ENCODE measurements around the gene AHDC1. TPM values are rescaled to one million over a fixed set of nuclear protein-coding genes. Genes with fewer than 3 reads are reported as not detected.

AHDC1 gene
- total RNA-seq, 1 experiment from 2014 or later = 33.7 TPM

- Histone ChIP-seq H3K9me2 (ENCODE audit: insufficient read depth) (no peaks in the 10 kb centered on the region), H3K27ac (ENCODE audit: low read depth, low read length) (no peak overlapping the region), H3K9me3 (ENCODE audit: control insufficient read depth in 1 of 2, insufficient read depth in 1 of 2, low read depth in 1 of 2, low read length in 2 of 2) (no peaks in the 10 kb centered on the region), H2AFZ (ENCODE audit: low read depth, low read length, poor library complexity, severe bottlenecking) (no peak overlapping the region), H3K9ac (ENCODE audit: low read length) (no peak overlapping the region), H4K20me1 (ENCODE audit: insufficient read depth) (no peaks in the 10 kb centered on the region), H3K27me3 (ENCODE audit: insufficient read depth, low read length) (no peaks in the 10 kb centered on the region), H3K4me1 (ENCODE audit: control insufficient read depth in 1 of 2, insufficient read depth in 2 of 2, low read length in 2 of 2) (peaks cover 0 to 8% of the 10 kb centered on the region in 2 experiments; a peak in 2 of 4 replicates), H3K79me2 (ENCODE audit: insufficient read depth, low read length) (no peaks in the 10 kb centered on the region), H3K36me3 (ENCODE audit: control insufficient read depth in 1 of 2, insufficient read depth in 2 of 2, low read length in 2 of 2) (no peaks in the 10 kb centered on the region), H3K4me3 (replicated peaks in 1 of 2; ENCODE audit: low read depth in 1 of 2, low read length in 2 of 2) (no peak overlapping the region), H3K4me2 (ENCODE audit: low read length) (no peak overlapping the region)
- POLR2A ChIA-PET = no interaction called here
- TF ChIP-seq CBX3 (IDR thresholded peaks at IDR 0.05; ENCODE audit: low read depth) (no peak), ZBTB33 (IDR thresholded peaks at IDR 0.05; ENCODE audit: extremely low read depth, insufficient replicate concordance, low read length) (no peak), SIN3A (IDR thresholded peaks at IDR 0.05; ENCODE audit: low read depth) (no peak), JUND (IDR thresholded peaks at IDR 0.05) (no peak), EGR1 (IDR thresholded peaks at IDR 0.05; ENCODE audit: low read depth) (no peak), TCF7L2 (IDR thresholded peaks at IDR 0.05; ENCODE audit: borderline replicate concordance, extremely low read depth, insufficient read depth, insufficient read length) (no peak), EZH2 (IDR thresholded peaks at IDR 0.05) (no peak), POLR2A (IDR thresholded peaks at IDR 0.05; ENCODE audit: borderline replicate concordance, extremely low read depth, insufficient read depth, insufficient read length) (no peak)
- TF ChIP-seq, protein P1, sequence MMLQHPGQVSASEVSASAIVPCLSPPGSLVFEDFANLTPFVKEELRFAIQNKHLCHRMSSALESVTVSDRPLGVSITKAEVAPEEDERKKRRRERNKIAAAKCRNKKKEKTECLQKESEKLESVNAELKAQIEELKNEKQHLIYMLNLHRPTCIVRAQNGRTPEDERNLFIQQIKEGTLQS (IDR thresholded peaks at IDR 0.05) = no peak
- TF ChIP-seq, protein P2, sequence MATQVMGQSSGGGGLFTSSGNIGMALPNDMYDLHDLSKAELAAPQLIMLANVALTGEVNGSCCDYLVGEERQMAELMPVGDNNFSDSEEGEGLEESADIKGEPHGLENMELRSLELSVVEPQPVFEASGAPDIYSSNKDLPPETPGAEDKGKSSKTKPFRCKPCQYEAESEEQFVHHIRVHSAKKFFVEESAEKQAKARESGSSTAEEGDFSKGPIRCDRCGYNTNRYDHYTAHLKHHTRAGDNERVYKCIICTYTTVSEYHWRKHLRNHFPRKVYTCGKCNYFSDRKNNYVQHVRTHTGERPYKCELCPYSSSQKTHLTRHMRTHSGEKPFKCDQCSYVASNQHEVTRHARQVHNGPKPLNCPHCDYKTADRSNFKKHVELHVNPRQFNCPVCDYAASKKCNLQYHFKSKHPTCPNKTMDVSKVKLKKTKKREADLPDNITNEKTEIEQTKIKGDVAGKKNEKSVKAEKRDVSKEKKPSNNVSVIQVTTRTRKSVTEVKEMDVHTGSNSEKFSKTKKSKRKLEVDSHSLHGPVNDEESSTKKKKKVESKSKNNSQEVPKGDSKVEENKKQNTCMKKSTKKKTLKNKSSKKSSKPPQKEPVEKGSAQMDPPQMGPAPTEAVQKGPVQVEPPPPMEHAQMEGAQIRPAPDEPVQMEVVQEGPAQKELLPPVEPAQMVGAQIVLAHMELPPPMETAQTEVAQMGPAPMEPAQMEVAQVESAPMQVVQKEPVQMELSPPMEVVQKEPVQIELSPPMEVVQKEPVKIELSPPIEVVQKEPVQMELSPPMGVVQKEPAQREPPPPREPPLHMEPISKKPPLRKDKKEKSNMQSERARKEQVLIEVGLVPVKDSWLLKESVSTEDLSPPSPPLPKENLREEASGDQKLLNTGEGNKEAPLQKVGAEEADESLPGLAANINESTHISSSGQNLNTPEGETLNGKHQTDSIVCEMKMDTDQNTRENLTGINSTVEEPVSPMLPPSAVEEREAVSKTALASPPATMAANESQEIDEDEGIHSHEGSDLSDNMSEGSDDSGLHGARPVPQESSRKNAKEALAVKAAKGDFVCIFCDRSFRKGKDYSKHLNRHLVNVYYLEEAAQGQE (IDR thresholded peaks at IDR 0.05; ENCODE audit: low read depth) = no peak
- DNase-seq (ENCODE audit: low read depth, low spot score) (no peak), ATAC-seq (no peak)
- RAD21 ChIA-PET (ENCODE audit: low non-redundant PET in 1 of 2, low total read pairs in 2 of 2, uncharacterized antibody in 2 of 2, unreplicated experiment in 2 of 2) = no interaction called here
- BruUV-seq (replicated peaks) = no TSS peak
- CTCF ChIA-PET = no interaction called here
- intact Hi-C loops (cut with micrococcal nuclease) = no loop called here
These were observed 19.6 kb upstream of the AHDC1 start for GRCh38 chr1:27623327-27624212.

Data from HCT116 (cell line).